ENCODE results near the gene SERTAD2. TPM values are rescaled to one million over a fixed set of nuclear protein-coding genes. Genes with fewer than 3 reads are reported as not detected.

The SERTAD2 gene
- total and polyA plus RNA-seq, 2 donors (not counting 3 experiments of a cell fraction or from before 2014, with no cell fraction given): 5.5 to 11.2 TPM

DNA sequence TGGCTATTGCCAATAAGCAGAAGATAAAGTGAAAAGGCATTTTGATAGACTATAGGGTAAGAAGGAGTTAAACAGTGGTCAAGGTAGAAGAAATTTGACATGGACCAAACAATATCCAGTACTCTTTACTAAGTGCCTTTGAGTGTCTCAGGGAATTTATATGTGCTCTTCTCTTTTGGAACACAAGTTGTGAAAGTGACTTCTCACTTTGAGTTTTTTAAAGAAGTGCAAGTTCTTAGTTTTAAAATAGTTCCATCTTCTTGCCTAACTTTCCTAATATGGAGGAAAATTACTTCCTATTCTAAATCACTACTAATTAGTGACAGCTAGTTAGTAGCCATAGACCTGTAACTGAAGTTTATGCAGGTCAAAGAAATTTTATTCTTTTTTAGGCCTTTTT is 66.2 kb downstream of the SERTAD2 start:
- Histone ChIP-seq H3K4me2 (ENCODE audit: insufficient read depth, low read length) (no peak overlapping the region), H3K79me2 (ENCODE audit: control insufficient read depth, insufficient read depth, low read length) (no peaks in the 10 kb centered on the region), H3K9ac (replicated peaks; ENCODE audit: extremely low read depth, insufficient read depth, low read length) (no peak overlapping the region), H3K27ac (ENCODE audit: insufficient read depth, low read depth, low read length) (no peak overlapping the region), H2AFZ (ENCODE audit: low read depth, low read length) (no peak overlapping the region), H3K27me3 (ENCODE audit: control insufficient read depth in 2 of 2, insufficient read depth in 2 of 2, low read length in 2 of 2) (no peaks in the 10 kb centered on the region), H3K36me3 (ENCODE audit: control insufficient read depth in 2 of 2, extremely low read depth in 1 of 2, insufficient read depth in 2 of 2, low read length in 2 of 2) (peaks cover 5 to 6% of the 10 kb centered on the region in 2 experiments), H3K4me1 (ENCODE audit: control insufficient read depth, extremely low read depth, insufficient read depth, low read length) (peaks cover 8% of the 10 kb centered on the region), H4K20me1 (replicated peaks; ENCODE audit: control insufficient read depth, extremely low read depth, insufficient read depth, low read length) (no peaks in the 10 kb centered on the region), H3K9me3 (replicated peaks; ENCODE audit: control insufficient read depth, insufficient read depth, low read length) (no peaks in the 10 kb centered on the region), H3K9me1 (replicated peaks; ENCODE audit: control insufficient read depth, extremely low read depth, insufficient read depth, low read length) (no peaks in the 10 kb centered on the region), H3K4me3 (replicated peaks in 1 of 3; ENCODE audit: insufficient read depth in 1 of 3, low read depth in 1 of 3, low read length in 3 of 3) (no peak overlapping the region)
- dilution Hi-C loops (cut with MboI; ENCODE audit: extremely low pct_ligation_motif_present, low sequenced_read_pairs) (no loop called here), intact Hi-C loops (cut with micrococcal nuclease) (loop anchor here (1.0 to 5.0 kb wide), 7 partner anchors 59 to 985 kb away; no protein-coding TSS in a partner anchor)
- DNase-seq (ENCODE audit: low read depth, low spot score) (no peak), FAIRE-seq (no peak)
- ChIA-PET CTCF (interaction anchor here (0.6 to 4.1 kb wide), 62 partner anchors 9 to 591 kb away, joined by 3 to 60 read pairs (median 4); partner anchors contain the start of genes AFTPH and SERTAD2), POLR2A (interaction anchor here (1.1 kb wide), 1 partner anchor 66 kb away, joined by 3 read pairs; the partner anchor contains the start of gene SERTAD2)
- no peak for TF ChIP-seq POLR2AphosphoS5 (IDR thresholded peaks at IDR 0.05; ENCODE audit: insufficient read depth, low read depth, low read length)
- TF ChIP-seq POLR2A (IDR thresholded peaks at IDR 0.05; ENCODE audit: low read depth, low read length): no peak
- no peak for TF ChIP-seq EZH2 (IDR thresholded peaks at IDR 0.05; ENCODE audit: borderline replicate concordance, low read depth, low read length, severe bottlenecking)
- TF ChIP-seq MYC (IDR thresholded peaks at IDR 0.05; ENCODE audit: low read depth, low read length): no peak
- TF ChIP-seq JUN (IDR thresholded peaks at IDR 0.05; ENCODE audit: borderline replicate concordance, insufficient read depth, insufficient read length, low read depth): no peak
- TF ChIP-seq GATA2 (IDR thresholded peaks at IDR 0.05; ENCODE audit: insufficient read depth, insufficient read length, low read depth, low read length): no peak
- TF ChIP-seq, protein P1, sequence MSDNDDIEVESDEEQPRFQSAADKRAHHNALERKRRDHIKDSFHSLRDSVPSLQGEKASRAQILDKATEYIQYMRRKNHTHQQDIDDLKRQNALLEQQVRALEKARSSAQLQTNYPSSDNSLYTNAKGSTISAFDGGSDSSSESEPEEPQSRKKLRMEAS (IDR thresholded peaks at IDR 0.05; ENCODE audit: insufficient read depth, insufficient read length): no peak
- TF ChIP-seq, protein P2, sequence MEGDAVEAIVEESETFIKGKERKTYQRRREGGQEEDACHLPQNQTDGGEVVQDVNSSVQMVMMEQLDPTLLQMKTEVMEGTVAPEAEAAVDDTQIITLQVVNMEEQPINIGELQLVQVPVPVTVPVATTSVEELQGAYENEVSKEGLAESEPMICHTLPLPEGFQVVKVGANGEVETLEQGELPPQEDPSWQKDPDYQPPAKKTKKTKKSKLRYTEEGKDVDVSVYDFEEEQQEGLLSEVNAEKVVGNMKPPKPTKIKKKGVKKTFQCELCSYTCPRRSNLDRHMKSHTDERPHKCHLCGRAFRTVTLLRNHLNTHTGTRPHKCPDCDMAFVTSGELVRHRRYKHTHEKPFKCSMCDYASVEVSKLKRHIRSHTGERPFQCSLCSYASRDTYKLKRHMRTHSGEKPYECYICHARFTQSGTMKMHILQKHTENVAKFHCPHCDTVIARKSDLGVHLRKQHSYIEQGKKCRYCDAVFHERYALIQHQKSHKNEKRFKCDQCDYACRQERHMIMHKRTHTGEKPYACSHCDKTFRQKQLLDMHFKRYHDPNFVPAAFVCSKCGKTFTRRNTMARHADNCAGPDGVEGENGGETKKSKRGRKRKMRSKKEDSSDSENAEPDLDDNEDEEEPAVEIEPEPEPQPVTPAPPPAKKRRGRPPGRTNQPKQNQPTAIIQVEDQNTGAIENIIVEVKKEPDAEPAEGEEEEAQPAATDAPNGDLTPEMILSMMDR (IDR thresholded peaks at IDR 0.05; ENCODE audit: extremely low read depth in 1 of 2, insufficient read depth in 1 of 2, low read depth in 1 of 2, low read length in 2 of 2): no peak
- TF ChIP-seq FOS (IDR thresholded peaks at IDR 0.05; ENCODE audit: borderline replicate concordance, insufficient read depth, low read length): no peak
- BruUV-seq (replicated peaks): no TSS peak

Data from endothelial cell of umbilical vein (primary cell).